H9 (cell line): ENCODE measurements around the gene ANKRD52. TPM values are rescaled to one million over a fixed set of nuclear protein-coding genes. Genes with fewer than 3 reads are reported as not detected.

ENCODE experiments used
- DNase-seq: peaks from one replicate; pipeline ENCODE4 v3.0.0-alpha.2; 2017
- H2AFZ ChIP-seq: one replicate; pipeline ENCODE4 v1.6.1; 2013; ENCODE audit warnings: mild to moderate bottlenecking, low read length, control low read depth, moderate library complexity
- H2AK5ac ChIP-seq: 2 replicates; pipeline ENCODE4 v1.6.1; 2013; ENCODE audit warnings: low read length, control low read depth, mixed read lengths; ENCODE audit not compliant: insufficient read length
- H2BK120ac ChIP-seq: one replicate; pipeline ENCODE4 v1.6.1; 2013; ENCODE audit warnings: low read depth, mild to moderate bottlenecking, low read length, control low read depth, inconsistent platforms; ENCODE audit not compliant: poor library complexity, severe bottlenecking
- H2BK12ac ChIP-seq: 2 replicates; pipeline ENCODE4 v1.6.1; 2013; ENCODE audit warnings: low read length, control low read depth, mixed read lengths, low read depth; ENCODE audit not compliant: insufficient read length
- H2BK15ac ChIP-seq: 2 replicates; pipeline ENCODE4 v1.6.1; 2013; ENCODE audit warnings: low read depth, low read length, control low read depth
- H2BK20ac ChIP-seq: one replicate; pipeline ENCODE4 v1.6.1; 2013; ENCODE audit warnings: low read depth, mild to moderate bottlenecking, low read length, control low read depth, inconsistent platforms; ENCODE audit not compliant: poor library complexity, severe bottlenecking
- H2BK5ac ChIP-seq: 2 replicates; pipeline ENCODE4 v1.6.1; 2013; ENCODE audit warnings: low read length, control low read depth, mixed read lengths; ENCODE audit not compliant: insufficient read length
- H3K14ac ChIP-seq: 2 replicates; pipeline ENCODE4 v1.6.1; 2013; ENCODE audit warnings: low read length, control low read depth; ENCODE audit not compliant: insufficient read depth
- H3K18ac ChIP-seq: 2 replicates; pipeline ENCODE4 v1.6.1; 2013; ENCODE audit warnings: low read depth, mild to moderate bottlenecking, mixed read lengths, low read length, control low read depth; ENCODE audit not compliant: insufficient read length
- H3K23ac ChIP-seq: 2 replicates; pipeline ENCODE4 v1.6.1; 2013; ENCODE audit warnings: low read length, control low read depth, mixed read lengths, low read depth; ENCODE audit not compliant: insufficient read length
- H3K23me2 ChIP-seq: 2 replicates; pipeline ENCODE4 v1.6.1; 2013; ENCODE audit warnings: low read depth, mild to moderate bottlenecking, mixed read lengths, low read length, control low read depth; ENCODE audit not compliant: insufficient read length, poor library complexity, severe bottlenecking
- H3K27ac ChIP-seq: 2 replicates; pipeline ENCODE4 v1.5.1; 2013; ENCODE audit warnings: low read length, control low read depth, mixed read lengths, low read depth; ENCODE audit not compliant: insufficient read length
- H3K27me3 ChIP-seq: 2 replicates; pipeline ENCODE4 v1.6.1; 2013; ENCODE audit warnings: low read length, control low read depth, inconsistent platforms; ENCODE audit not compliant: insufficient read depth
- H3K4ac ChIP-seq: 2 replicates; pipeline ENCODE4 v1.6.1; 2013; ENCODE audit warnings: low read depth, mild to moderate bottlenecking, control low read depth, inconsistent platforms, low read length, moderate library complexity
- H3K4me1 ChIP-seq: 2 replicates; pipeline ENCODE4 v1.6.1; 2013; ENCODE audit warnings: low read length, control low read depth, inconsistent platforms; ENCODE audit not compliant: insufficient read depth
- H3K4me2 ChIP-seq: 2 replicates; pipeline ENCODE4 v1.6.1; 2013; ENCODE audit warnings: low read length, control low read depth, mixed read lengths; ENCODE audit not compliant: insufficient read length, insufficient read depth
- H3K56ac ChIP-seq: 2 replicates; pipeline ENCODE4 v1.6.1; 2013; ENCODE audit warnings: low read depth, mild to moderate bottlenecking, mixed read lengths, low read length, control low read depth; ENCODE audit not compliant: insufficient read length
- H3K79me1 ChIP-seq: 2 replicates; pipeline ENCODE4 v1.6.1; 2013; ENCODE audit warnings: low read depth, mild to moderate bottlenecking, moderate library complexity, low read length, control low read depth, inconsistent platforms; ENCODE audit not compliant: insufficient read depth, poor library complexity, severe bottlenecking
- H3K79me2 ChIP-seq: 2 replicates; pipeline ENCODE4 v1.6.1; 2013; ENCODE audit warnings: low read length, control low read depth, inconsistent platforms; ENCODE audit not compliant: insufficient read depth
- H3K9ac ChIP-seq: 2 replicates; pipeline ENCODE4 v1.6.1; 2013; ENCODE audit warnings: low read length, control low read depth, mixed read lengths; ENCODE audit not compliant: insufficient read length; ENCODE audit errors: extremely low read depth
- H3K9me3 ChIP-seq: one replicate; pipeline ENCODE4 v1.6.1; 2013; ENCODE audit warnings: low read depth, low read length, inconsistent platforms; ENCODE audit not compliant: control insufficient read depth
- H3T11ph ChIP-seq: one replicate; pipeline ENCODE4 v1.6.1; 2013; ENCODE audit warnings: mild to moderate bottlenecking, low read length, control low read depth, inconsistent platforms
- H4K20me1 ChIP-seq: one replicate; pipeline ENCODE4 v1.6.1; 2013; ENCODE audit not compliant: control insufficient read depth, insufficient read length, insufficient read depth
- H4K5ac ChIP-seq: 2 replicates; pipeline ENCODE4 v1.6.1; 2013; ENCODE audit warnings: low read depth, mild to moderate bottlenecking, mixed read lengths, low read length, control low read depth; ENCODE audit not compliant: insufficient read length
- H4K8ac ChIP-seq: replicated peaks from 2 replicates; pipeline ENCODE4 v1.6.1; 2013; ENCODE audit warnings: low read length, control low read depth, mixed read lengths, low read depth; ENCODE audit not compliant: insufficient read length
- H4K91ac ChIP-seq: 2 replicates; pipeline ENCODE4 v1.6.1; 2013; ENCODE audit warnings: low read depth, mild to moderate bottlenecking, moderate library complexity, mixed read lengths, low read length, control low read depth; ENCODE audit not compliant: insufficient read length
- H3K27ac Mint-ChIP-seq, 3 experiments: 2 replicates in 2 of 3; 3 replicates in 1 of 3; pipeline ENCODE4 v1.8.0; 2020 to 2021; ENCODE audit warnings: mixed read lengths in 3 of 3, mild to moderate bottlenecking in 1 of 3, moderate library complexity in 1 of 3
- H3K27me3 Mint-ChIP-seq: 2 replicates; pipeline ENCODE4 v1.8.0; 2021; ENCODE audit warnings: low read depth, mild to moderate bottlenecking, moderate library complexity, mixed read lengths
- H3K36me3 Mint-ChIP-seq, 3 experiments: 2 replicates in 2 of 3; 3 replicates in 1 of 3; pipeline ENCODE4 v1.8.0; 2020 to 2021; ENCODE audit warnings: low read depth in 3 of 3, mixed read lengths in 3 of 3; ENCODE audit not compliant: insufficient read depth in 1 of 3
- H3K4me1 Mint-ChIP-seq, 2 experiments: 2 replicates each; pipeline ENCODE4 v1.8.0; 2020; ENCODE audit warnings: mixed read lengths in 2 of 2
- H3K4me3 Mint-ChIP-seq, 2 experiments: 2 replicates in 1 of 2; 3 replicates in 1 of 2; pipeline ENCODE4 v1.8.0; 2020 to 2021; ENCODE audit warnings: mild to moderate bottlenecking in 2 of 2, mixed read lengths in 2 of 2, moderate library complexity in 1 of 2
- H3K9me3 Mint-ChIP-seq, 2 experiments: 2 replicates in 1 of 2; 3 replicates in 1 of 2; pipeline ENCODE4 v1.8.0; 2020; ENCODE audit warnings: mild to moderate bottlenecking in 2 of 2, mixed read lengths in 2 of 2, moderate library complexity in 1 of 2
- CTCF ChIP-seq: fragments of 200-600 bp; sonication (generic); conservative IDR thresholded peaks from 3 replicates; pipeline ENCODE4 v1.8.0; 2021; ENCODE audit warnings: antibody characterized with exemption, mild to moderate bottlenecking
- WGBS: extraction: QIAGEN DNeasy Blood & Tissue Kit; methylation state at CpG from one replicate; pipeline ENCODE4 v1.1.7; 2013; ENCODE audit warnings: missing lambda C conversion rate, low lambda C conversion rate, mixed read lengths; ENCODE audit not compliant: insufficient read length; ENCODE audit errors: extremely low coverage; 5-methylcytosine and 5-hydroxymethylcytosine counted together
- total RNA-seq: library from RNA; stranded (reverse); gene quantifications from 2 replicates; pipeline ENCODE4 v1.2.1, GENCODE V29; 2021

The ANKRD52 gene
- total RNA-seq, 1 experiment from 2014 or later = 33.4 TPM

DNA sequence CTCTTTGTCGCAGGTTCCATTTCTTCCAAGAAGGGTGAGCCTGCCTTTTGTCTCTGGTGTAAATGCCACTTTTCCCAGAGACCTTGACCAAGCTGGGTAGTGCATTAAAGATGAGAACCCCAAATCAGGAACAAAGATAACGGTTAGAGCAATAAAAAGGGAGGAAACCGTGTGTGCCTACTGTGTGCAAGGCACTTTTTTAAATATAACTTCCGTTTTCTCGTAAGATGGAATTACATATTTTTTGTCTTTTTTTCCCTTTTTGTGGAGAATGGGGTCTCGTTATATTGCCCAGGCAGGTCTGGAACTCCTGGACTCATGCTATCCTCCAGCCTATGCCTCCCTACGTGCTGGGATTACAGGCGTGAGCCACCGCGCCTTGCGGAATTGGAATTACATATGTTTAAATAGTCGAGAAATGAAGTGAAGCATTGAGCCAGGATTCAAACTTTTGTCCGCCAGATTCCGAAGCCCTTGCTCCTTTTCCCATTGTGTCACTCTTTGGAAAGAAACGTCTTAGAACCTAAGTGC is 34.5 kb downstream of the ANKRD52 start:
- Histone ChIP-seq H3K9ac (peak overlapping the region; percentile 61), H3K18ac (peak overlapping the region; percentile 86), H3K4me1 (peaks cover 2% of the 10 kb centered on the region; the same call in 1 of the 2 replicates), H3K27me3 (no peaks in the 10 kb centered on the region), H3K23me2 (peaks cover 26% of the 10 kb centered on the region), H3K4me2 (peak overlapping the region; percentile 57), H3T11ph (peak overlapping the region; percentile 56), H3K79me1 (no peaks in the 10 kb centered on the region), H3K9me3 (no peaks in the 10 kb centered on the region), H2BK120ac (no peak overlapping the region), H3K4ac (no peak overlapping the region; the same call in 1 of the 2 replicates), H3K56ac (no peak overlapping the region), H4K91ac (peak overlapping the region; percentile 36), H4K20me1 (peaks cover 3% of the 10 kb centered on the region), H3K27ac (peak overlapping the region; percentile 15), H3K23ac (no peak overlapping the region), H2BK15ac (no peak overlapping the region), H4K5ac (peak overlapping the region; percentile 57), H2BK5ac (no peak overlapping the region), H2BK20ac (no peak overlapping the region), H2BK12ac (peak overlapping the region; percentile 30), H2AFZ (peak overlapping the region; percentile 19), H3K14ac (peak overlapping the region; percentile 87; the same call in 1 of the 2 replicates), H4K8ac (no peak overlapping the region), H3K79me2 (no peaks in the 10 kb centered on the region; the same call in 1 of the 2 replicates), H2AK5ac (peak overlapping the region; percentile 71)
- Mint-ChIP-seq H3K27ac (peak overlapping the region; percentile 72 to 97 (median 95); a peak in 6 of 7 replicates), H3K4me3 (peak overlapping the region; percentile 78 to 88), H3K4me1 (peaks cover 32 to 39% of the 10 kb centered on the region in 2 experiments), H3K36me3 (peaks cover 5 to 13% (median 11%) of the 10 kb centered on the region in 3 experiments; a peak in 6 of 7 replicates), H3K9me3 (no peaks in the 10 kb centered on the region; a peak in 2 of 5 replicates), H3K27me3 (no peaks in the 10 kb centered on the region)
- WGBS = no CpG with 5 or more reads among the region's 15 CpGs
- no peak for DNase-seq
- no peak for TF ChIP-seq CTCF
